HG02623 (cell line): ENCODE results near the gene PROCR.
"Not testable (repeated sequence)": the region's sequence is repeated elsewhere in the genome, so short reads cannot be mapped to it uniquely, and the experiment has no call there.

Experiments used
- ATAC-seq: cut with Tn5 transposase; IDR thresholded peaks from one replicate; pipeline ENCODE4 v1.9.1; 2021; ENCODE audit warnings: moderate library complexity; ENCODE audit not compliant: unreplicated experiment

The PROCR gene

GRCh38 chr20:35164531-35164930, 7.3 kb upstream of the PROCR start:
- not testable (repeated sequence) for ATAC-seq

DNA sequence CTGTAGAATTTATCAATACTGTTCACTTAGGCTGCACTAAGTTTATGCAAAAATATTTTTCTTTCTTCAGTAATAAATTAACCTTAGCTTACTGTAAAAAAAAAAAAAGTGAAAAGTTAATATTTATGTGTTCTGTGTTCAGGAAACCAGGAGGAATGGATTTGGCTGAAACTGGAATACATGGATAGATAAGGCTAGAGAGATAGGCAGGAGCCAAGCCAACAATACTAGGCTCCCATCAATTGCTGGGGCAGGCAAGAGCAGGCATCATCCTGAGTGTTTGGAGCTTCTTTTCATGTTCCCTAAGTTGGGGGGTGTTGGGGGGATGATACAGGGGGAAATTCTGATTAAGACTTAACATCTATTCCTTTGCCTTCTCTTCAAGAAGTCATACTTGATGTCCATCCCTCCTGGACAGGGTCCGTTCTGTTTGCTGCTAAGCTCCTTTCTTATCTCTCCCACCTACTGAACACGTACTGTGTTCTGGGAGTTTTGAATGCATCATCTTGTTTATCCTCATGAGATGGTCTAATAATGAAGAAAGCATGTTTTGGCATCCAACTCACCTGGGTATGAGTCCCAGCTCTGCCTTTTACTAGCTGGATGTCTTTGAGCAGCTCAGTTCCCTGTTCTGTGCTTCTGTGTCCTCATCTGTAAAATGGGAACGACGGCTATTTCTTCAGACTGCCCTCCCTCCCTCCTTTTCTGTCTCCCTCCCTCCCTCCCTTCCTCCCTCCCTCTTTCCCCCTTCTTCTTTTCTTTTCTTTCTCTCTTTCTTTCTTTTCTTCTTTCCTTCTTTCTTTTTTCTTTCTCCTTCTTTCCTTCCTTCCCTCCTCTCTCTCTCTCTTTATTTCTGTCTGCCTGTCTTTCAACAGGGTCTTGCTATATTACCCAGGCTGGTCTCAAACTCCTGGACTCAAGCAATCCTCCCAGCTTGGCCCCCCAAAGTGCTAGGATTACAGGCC, 6.4 kb upstream of the PROCR start:
- ATAC-seq, result no peak

DNA sequence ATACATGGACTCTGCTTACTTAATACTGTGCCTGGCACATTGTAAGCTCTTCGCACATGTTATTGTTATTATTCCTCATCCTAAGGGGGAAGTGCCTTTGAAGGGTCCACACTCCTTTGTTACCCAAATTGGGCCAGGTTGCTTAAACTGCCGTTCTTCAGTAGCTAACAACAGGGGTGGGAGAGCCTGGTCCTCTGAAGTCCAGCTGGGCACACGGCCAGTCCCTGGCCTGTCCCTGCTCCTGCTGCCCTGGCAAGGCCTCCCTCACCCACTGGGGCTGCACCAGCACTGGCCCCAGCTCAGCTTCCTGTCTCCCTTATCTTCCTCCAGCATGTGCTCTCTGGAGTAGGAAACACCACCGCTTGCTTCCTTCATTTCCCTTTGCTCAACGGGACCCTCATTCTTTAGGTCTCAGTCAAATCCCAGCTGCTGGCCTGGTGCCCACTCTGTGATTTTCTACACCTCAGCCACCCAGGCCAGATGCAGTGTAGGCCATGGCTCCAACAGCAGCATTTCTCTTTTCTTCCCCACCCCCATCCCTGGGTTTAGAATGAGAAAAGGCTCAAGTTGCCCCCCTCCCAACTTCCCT, 5.5 kb upstream of the PROCR start:
- ATAC-seq, result no peak

GRCh38 chr20:35167787-35168186, 4.1 kb upstream of the PROCR start:
- ATAC-seq, result no peak

DNA sequence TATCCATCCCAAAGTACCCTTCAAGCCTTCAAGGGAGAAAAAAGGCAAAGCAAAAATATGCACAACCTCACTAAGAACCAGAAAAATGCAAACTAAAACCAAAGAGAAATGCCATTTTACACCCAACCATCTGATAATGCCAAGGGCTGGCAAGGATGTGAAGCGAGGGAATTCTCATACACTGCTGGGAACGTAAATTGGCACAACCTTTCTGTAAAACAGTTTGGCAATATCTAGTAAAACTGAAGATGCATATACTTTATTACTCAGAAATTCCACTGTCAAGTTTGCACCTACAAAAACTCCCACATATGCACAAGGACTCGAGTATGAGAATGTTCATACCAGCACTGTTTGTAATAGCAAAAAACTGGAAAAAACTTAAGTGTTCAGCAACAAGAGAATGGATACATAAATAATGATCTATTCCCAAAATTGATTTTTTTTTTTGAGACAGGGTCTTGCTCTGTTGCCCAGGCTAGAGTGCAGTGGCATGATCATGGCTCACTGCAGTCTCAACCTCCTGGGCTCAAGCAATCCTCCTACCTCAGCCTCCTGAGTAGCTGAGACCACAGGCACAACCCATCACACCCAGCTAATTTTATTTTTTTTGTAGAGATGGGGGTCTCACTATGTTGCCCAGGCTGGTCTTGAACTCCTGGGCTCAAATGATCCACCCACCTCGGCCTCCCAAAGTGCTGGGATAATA, 3.0 kb upstream of the PROCR start:
- ATAC-seq, result not testable (repeated sequence)

GRCh38 chr20:35171438-35171752, 477 bp upstream of the PROCR start:
- no peak for ATAC-seq

DNA sequence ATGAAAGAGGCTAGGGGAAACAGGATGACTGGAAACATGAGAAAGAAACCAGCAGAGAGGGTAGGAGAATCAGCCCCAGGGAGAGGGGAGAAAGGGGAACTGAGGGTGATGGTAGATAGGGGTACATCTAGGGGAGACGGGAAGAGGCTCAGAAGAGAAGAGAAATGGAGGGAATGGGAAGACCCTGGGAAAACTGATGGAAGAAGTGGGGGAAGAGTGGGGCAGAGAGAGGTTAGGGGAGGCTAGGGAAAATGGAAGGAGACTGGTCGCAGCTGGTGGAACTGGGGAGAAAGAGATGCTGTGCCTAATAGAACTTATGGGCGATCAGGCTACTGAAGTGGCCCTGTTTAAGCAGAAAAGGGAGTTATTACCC, 548 bp downstream of the PROCR start:
- ATAC-seq, result no peak

DNA sequence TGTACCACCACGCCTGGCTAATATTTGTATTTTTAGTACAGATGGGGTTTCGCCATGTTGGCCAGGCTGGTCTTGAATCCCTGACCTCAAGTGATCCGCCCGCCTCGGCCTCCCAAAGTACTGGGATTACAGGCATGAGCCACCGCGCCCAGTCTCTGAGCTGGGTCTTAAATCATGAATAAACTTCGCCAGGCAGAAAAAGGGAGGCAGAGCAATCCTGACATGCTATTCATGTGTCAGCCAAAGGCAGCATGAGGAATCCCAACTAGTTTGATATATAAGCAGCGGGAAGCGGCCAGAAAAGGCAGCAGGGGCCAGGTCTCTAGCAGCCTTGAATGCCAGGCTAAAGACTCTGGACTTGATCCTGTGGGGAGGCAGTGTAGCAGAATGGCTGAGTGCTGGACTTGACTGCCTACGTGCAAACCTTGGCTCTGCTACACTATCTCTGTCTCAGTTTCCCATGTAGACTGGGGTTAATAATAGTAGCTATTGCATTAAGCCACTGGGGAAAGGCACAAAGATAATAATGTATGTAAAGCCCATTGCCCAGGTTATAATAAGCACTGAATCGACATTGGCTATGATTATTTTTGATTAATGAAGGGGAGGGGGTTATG, 1.8 kb downstream of the PROCR start:
- no peak for ATAC-seq

DNA sequence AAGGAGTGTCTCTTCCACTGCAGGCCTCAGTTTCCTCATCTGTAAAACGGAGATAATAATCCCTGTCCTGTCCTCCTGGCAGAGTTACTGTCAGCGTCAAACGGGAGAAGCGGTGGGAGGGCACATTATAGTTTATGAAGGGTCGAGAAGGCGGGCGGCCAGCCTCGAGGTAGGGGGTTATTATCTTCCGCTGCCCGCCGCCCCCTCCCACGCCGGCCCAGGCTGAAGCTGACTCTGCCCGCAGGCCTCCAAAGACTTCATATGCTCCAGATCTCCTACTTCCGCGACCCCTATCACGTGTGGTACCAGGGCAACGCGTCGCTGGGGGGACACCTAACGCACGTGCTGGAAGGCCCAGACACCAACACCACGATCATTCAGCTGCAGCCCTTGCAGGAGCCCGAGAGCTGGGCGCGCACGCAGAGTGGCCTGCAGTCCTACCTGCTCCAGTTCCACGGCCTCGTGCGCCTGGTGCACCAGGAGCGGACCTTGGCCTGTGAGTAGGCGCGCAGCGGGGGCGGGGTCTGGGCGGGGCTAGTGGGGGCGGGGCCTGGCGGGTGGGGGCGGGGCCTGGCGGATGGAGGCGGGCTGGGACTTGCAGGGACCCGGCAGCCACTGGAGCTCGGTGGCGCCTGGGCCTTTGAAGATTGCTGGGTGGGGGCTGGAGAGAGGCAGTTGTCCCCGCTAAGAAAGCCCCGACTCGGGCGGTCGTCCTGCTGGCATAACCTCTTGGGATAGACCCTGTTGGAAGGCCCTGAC, 2.8 kb downstream of the PROCR start:
- no peak for ATAC-seq

GRCh38 chr20:35176132-35176531, 4.3 kb downstream of the PROCR start:
- no peak for ATAC-seq

DNA sequence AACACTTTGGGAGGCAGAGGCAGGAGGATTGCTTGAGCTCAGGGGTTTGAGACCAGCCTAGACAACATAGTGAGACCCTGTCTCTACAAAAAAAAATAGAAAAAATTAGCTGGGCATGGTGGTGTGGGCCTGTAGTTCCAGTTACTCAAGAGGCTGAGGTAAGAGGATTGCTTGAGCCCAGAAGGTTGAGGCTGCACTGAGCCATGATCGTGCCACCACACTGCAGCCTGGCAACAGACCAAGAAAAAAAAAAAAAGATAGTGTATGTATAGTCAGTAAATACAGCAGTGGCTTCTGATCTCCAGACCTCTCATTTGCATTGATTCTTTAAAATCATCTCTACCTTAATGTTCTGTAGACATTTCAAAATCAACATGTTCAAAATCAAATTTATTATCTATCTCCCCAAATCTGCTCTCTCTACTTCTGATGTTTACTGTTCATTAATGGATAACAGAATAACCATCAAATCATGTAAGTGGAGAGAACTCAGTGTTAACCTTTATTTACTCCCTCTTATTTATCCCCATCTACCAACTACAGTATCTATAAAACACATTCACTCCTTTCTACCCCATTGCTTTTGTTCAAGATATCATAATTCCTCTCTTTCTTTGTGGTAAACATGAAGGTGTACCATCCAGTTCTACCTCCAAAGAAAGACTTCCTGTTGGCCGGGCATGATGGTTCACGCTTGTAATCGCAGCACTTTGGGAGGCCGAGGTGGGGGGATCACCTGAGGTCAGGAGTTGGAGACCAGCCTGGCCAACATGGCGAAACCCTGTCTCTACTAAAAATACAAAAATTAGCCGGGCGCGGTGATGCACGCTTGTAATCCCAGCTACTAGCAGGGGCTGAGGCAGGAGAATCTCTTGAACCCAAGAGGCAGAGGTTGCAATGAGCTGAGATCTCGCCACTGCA, 7.7 kb downstream of the PROCR start:
- ATAC-seq, result no peak

DNA sequence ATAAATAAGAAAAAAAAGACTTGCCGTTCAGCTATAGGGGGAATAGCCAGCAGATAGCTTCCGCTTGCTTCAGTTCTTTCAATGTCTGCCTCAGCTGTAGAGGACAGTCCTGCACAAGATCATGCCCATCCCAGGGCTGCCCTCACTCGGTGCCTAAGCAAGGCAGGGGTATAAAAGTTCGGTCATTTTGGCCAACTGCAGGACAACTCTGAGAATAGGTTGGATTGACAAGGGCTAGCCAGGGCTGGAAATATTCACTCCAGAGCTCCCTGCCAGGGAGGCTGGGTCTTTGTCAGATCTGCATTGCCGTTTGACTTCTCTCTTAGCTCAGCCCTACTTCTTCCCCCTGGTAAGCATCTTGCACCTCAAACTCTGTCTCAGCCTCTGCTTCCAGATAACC, 8.4 kb downstream of the PROCR start:
- no peak for ATAC-seq

DNA sequence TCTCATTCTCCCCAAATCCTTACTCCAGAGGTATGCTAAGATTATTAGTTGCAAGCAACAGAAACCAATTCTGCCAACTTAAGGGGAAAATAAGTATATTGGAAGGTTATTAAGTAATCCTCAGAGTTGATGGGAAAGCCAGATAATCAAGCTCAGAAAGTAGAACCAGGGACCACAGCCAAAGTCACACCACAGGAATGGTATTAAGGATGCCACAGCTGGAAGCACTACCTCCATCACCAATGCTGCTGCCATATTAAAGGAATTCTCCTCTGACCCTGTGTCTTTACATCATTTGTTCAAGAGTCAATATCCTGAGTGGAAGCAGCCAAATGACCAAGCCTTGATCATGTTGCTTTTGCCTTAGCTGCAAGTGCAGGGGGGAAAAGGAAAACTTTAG, 9.9 kb downstream of the PROCR start:
- no peak for ATAC-seq

DNA sequence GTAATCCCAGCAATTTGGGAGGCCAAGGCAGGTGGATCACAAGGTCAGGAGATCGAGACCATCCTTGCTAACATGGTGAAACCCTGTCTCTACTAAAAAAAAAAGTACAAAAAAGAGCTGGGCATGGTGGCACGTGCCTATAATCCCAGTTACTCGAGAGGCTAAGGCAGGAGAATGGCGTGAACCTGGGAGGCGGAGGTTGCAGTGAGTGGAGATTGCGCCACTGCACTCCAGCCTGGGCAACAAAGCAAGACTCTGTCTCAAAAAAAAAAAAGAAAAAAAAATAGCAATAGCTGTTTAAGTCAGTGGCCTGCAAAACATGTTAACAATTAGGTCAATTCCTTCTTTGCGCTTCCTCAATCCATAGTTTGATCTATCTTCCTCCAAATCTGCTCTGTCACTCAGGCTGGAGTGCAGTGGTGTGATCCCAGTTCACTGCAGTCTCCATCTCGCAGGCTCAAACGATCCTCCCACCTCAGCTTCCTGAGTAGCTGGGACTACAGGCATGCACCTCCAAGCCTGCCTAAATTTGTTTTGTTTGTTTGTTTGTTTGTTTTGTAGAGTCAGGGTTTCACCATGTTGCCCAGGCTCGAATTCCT, 14.9 kb downstream of the PROCR start:
- not testable (repeated sequence) for ATAC-seq

DNA sequence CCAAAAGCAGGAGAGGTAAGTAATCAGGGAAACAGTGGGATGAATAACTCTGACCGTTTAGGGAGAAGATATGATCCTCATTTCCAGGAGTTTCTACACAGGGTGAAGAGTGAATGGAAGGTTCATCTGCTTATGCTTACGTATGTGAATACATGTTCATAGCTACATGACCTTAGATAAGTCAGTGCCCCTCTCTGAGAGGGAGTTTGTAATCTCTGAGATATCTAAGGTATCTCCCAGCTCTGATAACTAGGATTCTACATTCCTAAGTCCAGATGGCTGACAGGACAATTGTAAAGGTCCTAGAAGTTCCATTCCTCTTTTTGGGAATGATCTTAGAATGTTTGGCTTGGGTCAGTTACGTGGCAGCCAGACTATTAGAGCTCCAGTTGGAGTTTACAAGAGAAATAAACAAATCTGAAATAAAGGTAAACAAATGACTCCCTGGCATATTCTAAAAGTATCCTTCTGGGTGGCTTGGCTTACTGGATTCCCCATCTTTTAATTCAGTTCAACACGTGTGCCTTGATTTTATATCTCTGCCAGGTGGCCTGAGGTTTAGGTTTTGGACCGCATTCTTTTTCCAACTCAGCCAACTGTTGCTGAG, 15.8 kb downstream of the PROCR start:
- no peak for ATAC-seq

DNA sequence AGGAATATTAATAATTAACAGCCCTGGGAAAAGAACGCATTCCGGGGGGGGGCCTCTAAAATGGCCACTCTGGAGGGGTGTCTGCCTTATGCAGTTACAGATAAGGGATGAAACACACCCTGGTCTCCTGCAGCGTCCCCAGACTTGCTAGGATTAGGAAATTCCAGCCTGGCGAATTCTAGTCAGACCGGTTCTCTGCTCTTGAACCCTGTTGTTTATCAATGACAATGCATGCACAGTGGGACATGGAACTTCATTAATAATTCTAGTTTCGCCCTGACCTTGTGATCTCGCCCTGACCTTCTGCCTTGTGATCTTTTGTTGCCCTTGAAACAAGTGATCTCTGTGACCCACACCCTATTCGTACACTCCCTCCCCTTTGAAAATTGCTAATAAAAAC, 17.4 kb downstream of the PROCR start:
- ATAC-seq, result not testable (repeated sequence)

DNA sequence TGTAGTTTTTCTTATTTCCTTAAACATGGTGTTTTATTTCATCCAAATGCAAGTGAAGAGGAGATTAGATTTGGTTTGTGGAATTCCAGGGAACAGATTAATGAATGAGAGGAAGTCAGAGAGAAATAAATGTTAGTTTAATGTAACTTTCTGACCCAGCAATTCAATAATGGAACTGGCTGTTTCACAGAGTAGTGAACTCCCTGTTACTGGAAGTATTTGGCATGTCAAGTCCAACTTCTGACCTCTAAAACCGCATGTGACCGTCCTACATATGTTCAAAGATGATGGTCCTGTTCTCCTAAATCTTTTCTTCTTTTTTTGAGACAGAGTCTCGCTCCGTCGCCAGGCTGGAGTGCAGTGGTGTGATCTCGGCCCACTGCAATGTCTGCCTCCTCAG, 18.7 kb downstream of the PROCR start:
- no peak for ATAC-seq

- no peak for ATAC-seq
Observed at GRCh38 chr20:35191419-35192117, 19.7 kb downstream of the PROCR start.
